MCF 10A (cell line): ENCODE data around the gene ZNF77. TPM values are rescaled to one million over a fixed set of nuclear protein-coding genes. Genes with fewer than 3 reads are reported as not detected.

Experiments used
- BruUV-seq: library from RNA; stranded (reverse); fragments of 400-500 nt; replicated peaks from 2 replicates; lab custom pipeline; 2021; lab: Mats Ljungman, UMichigan
- CTCF ChIA-PET: fragments of 300-600 bp; sonication (Branson Sonifier 250); formaldehyde crosslinking; extraction: SDS; loops from one replicate; lab custom pipeline; 2021; ENCODE audit warnings: antibody characterized with exemption, inconsistent platforms; lab: Yijun Ruan, JAX
- POLR2A ChIA-PET: fragments of 300-600, 350-650 bp; sonication (Branson Sonifier 250); formaldehyde crosslinking; extraction: SDS; loops from one replicate; lab custom pipeline; 2020; ENCODE audit warnings: antibody characterized with exemption, inconsistent platforms; lab: Yijun Ruan, JAX
- DNase-seq: peaks from one replicate; pipeline ENCODE4 v3.0.0-alpha.2; 2018; ENCODE audit not compliant: unreplicated experiment
- H3K27ac Mint-ChIP-seq: one replicate; pipeline ENCODE4 v1.8.0; 2022; ENCODE audit warnings: mild to moderate bottlenecking, low read depth, mixed read lengths; ENCODE audit not compliant: unreplicated experiment
- H3K27me3 Mint-ChIP-seq: one replicate; pipeline ENCODE4 v1.8.0; 2022; ENCODE audit warnings: mixed read lengths; ENCODE audit not compliant: insufficient read depth, unreplicated experiment
- H3K36me3 Mint-ChIP-seq: one replicate; pipeline ENCODE4 v1.8.0; 2022; ENCODE audit warnings: mild to moderate bottlenecking, moderate library complexity, mixed read lengths; ENCODE audit not compliant: insufficient read depth, unreplicated experiment
- H3K4me1 Mint-ChIP-seq: one replicate; pipeline ENCODE4 v1.8.0; 2022; ENCODE audit warnings: mixed read lengths; ENCODE audit not compliant: insufficient read depth, unreplicated experiment
- H3K4me3 Mint-ChIP-seq: one replicate; pipeline ENCODE4 v1.8.0; 2022; ENCODE audit warnings: mild to moderate bottlenecking, moderate library complexity, mixed read lengths; ENCODE audit not compliant: unreplicated experiment
- H3K9me3 Mint-ChIP-seq: one replicate; pipeline ENCODE4 v1.8.0; 2022; ENCODE audit warnings: mixed read lengths; ENCODE audit not compliant: unreplicated experiment
- intact Hi-C: fragments of 100-400 bp; cut with micrococcal nuclease; formaldehyde crosslinking; loops from 2 replicates; pipeline ENCODE4 v1.14.1; 2022
- total RNA-seq: library from RNA; stranded (reverse); gene quantifications from 2 replicates; pipeline ENCODE4 v1.2.3, GENCODE V29; 2022
- TF ChIP-seq, protein P1 (sequence below): fragments of 200-600 bp; IDR thresholded peaks from one replicate; pipeline ENCODE4 v1.8.0; 2022; ENCODE audit warnings: antibody characterized with exemption, mild to moderate bottlenecking; ENCODE audit not compliant: unreplicated experiment

The ZNF77 gene
- total RNA-seq, 1 experiment from 2014 or later, result 4.9 TPM

- H3K27ac Mint-ChIP-seq, result no peak overlapping the region
- H3K27me3 Mint-ChIP-seq, result no peaks in the 10 kb centered on the region
- BruUV-seq, result no TSS peak
- POLR2A ChIA-PET, result interaction anchor here (0.8 to 1.6 kb wide), 3 partner anchors 25 to 67 kb away, joined by 4 to 8 read pairs (median 5); no protein-coding TSS in a partner anchor
- no peaks in the 10 kb centered on the region for H3K36me3 Mint-ChIP-seq
- no peaks in the 10 kb centered on the region for H3K4me1 Mint-ChIP-seq
- TF ChIP-seq, protein P1, sequence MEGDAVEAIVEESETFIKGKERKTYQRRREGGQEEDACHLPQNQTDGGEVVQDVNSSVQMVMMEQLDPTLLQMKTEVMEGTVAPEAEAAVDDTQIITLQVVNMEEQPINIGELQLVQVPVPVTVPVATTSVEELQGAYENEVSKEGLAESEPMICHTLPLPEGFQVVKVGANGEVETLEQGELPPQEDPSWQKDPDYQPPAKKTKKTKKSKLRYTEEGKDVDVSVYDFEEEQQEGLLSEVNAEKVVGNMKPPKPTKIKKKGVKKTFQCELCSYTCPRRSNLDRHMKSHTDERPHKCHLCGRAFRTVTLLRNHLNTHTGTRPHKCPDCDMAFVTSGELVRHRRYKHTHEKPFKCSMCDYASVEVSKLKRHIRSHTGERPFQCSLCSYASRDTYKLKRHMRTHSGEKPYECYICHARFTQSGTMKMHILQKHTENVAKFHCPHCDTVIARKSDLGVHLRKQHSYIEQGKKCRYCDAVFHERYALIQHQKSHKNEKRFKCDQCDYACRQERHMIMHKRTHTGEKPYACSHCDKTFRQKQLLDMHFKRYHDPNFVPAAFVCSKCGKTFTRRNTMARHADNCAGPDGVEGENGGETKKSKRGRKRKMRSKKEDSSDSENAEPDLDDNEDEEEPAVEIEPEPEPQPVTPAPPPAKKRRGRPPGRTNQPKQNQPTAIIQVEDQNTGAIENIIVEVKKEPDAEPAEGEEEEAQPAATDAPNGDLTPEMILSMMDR, result no peak
- CTCF ChIA-PET, result interaction anchor here (0.9 kb wide), 1 partner anchor 72 kb away, joined by 4 read pairs; no protein-coding TSS in a partner anchor
- no peak overlapping the region for H3K4me3 Mint-ChIP-seq
- H3K9me3 Mint-ChIP-seq, result no peaks in the 10 kb centered on the region
- DNase-seq, result no peak
- intact Hi-C loops, result no loop called here
Measured at GRCh38 chr19:2883686-2884439, 60.9 kb downstream of the ZNF77 start.

Other genes with a start within 250 kb of the ZNF77 start
- gene GNG7, start 242.3 kb downstream of the ZNF77 start, total RNA-seq, result 0.22 and 0.51 TPM in 2 replicates
- gene DIRAS1, start 223.6 kb downstream of the ZNF77 start, total RNA-seq, result 0.37 and 0.74 TPM in 2 replicates
- gene SLC39A3, start 205.0 kb downstream of the ZNF77 start, total RNA-seq, result 21.3 and 29.9 TPM in 2 replicates
- 63.2 and 66.6 TPM in 2 replicates for gene SGTA, start 161.7 kb downstream of the ZNF77 start, total RNA-seq
- 93.7 and 114 TPM in 2 replicates for gene THOP1, start 159.5 kb downstream of the ZNF77 start, total RNA-seq
- gene ZNF554, start 125.1 kb downstream of the ZNF77 start, total RNA-seq, result 3.1 and 4.0 TPM in 2 replicates
- gene ZNF555, start 103.5 kb downstream of the ZNF77 start, total RNA-seq, result 4.9 and 6.6 TPM in 2 replicates
- not detected in 2 replicates for gene ZNF556, start 77.6 kb downstream of the ZNF77 start, total RNA-seq
- gene ZNF57, start 44.0 kb downstream of the ZNF77 start, total RNA-seq, result 4.8 and 5.5 TPM in 2 replicates
- 0.89 and 2.9 TPM in 2 replicates for gene TLE6, start 32.6 kb upstream of the ZNF77 start, total RNA-seq
- 1.9 and 3.0 TPM in 2 replicates for gene TLE2, start 84.3 kb upstream of the ZNF77 start, total RNA-seq
- gene TLE5, start 117.5 kb upstream of the ZNF77 start, total RNA-seq, result 266 and 273 TPM in 2 replicates
- 40.9 and 48.1 TPM in 2 replicates for gene GNA11, start 149.4 kb upstream of the ZNF77 start, total RNA-seq
- gene GNA15, start 191.1 kb upstream of the ZNF77 start, total RNA-seq, result 32.9 and 47.1 TPM in 2 replicates
- 0.39 and 0.44 TPM in 2 replicates for gene S1PR4, start 233.8 kb upstream of the ZNF77 start, total RNA-seq
- gene NCLN, start 241.0 kb upstream of the ZNF77 start, total RNA-seq, result 72.1 and 84.1 TPM in 2 replicates